Heart left ventricle (tissue), 13 donors: ENCODE results near the gene SIDT2.

Experiments
- CTCF ChIP-seq, 12 donors: fragments of 200-600 bp; sonication (generic) in 4 of 12; IDR thresholded peaks; one replicate each; pipeline versions ENCODE4 v1.5.0 to v1.8.0; 2018 to 2022; ENCODE audit warnings: antibody characterized with exemption in 12 of 12, mild to moderate bottlenecking in 5 of 12
- POLR2A ChIP-seq, 2 donors: fragments of 450-650 bp; IDR thresholded peaks; one replicate each; pipeline ENCODE4 v1.6.1; 2017; ENCODE audit warnings: antibody characterized with exemption in 2 of 2, mild to moderate bottlenecking in 2 of 2, moderate library complexity in 2 of 2
- donor health status: ischemic (EF 13 %, LVEDD 7.1; RV severe dilation, severe dysfunction).
- donor health status: DM: no; HTN: yes; CAD: no.
- donor health status: DM: no; HTN: no; CAD: no.
- donor health status: ischemic (EF 25% LVEDD 6.9; RV normal size, moderate dysfunction).
- donor health status: ischemic (EF 25% LVEDD 5.7; RV mildly dilated, moderate dysfunction).
- donor health status: ischemic (EF 35%, LVEDD 5.7; RV mildly dilated, moderate dysfunction).
- donor health status: nonischemic (EF 11% LVEDD 7.7; RV severe dilation, severe dysfunction).
- donor health status: DM: yes; HTN: yes; CAD: no.
- donor health status: PGD.
- donor health status: ischemic (EF 29% LVEDD 5.4; RV normal size, mild dysfunction).
- donor health status: nonischemic (EF 23%, LVEDD 6.1; RV moderate dilation, normal function).

- TF ChIP-seq POLR2A (IDR thresholded peaks at IDR 0.05) (no peak), CTCF (IDR thresholded peaks at IDR 0.05) (peak in 1 of 12 donors; percentile 2)
These were observed 781 bp downstream of the SIDT2 start for GRCh38 chr11:117179048-117179999.
